Esophagus squamous epithelium (tissue), 4 donors: Measurements from ENCODE around the gene OBSCN.

Source experiments
- CTCF ChIP-seq, 6 experiments: fragments of 450-650 bp in 4 of 6; fragments of 200-600 bp in 2 of 6; sonication (generic) in 2 of 6; IDR thresholded peaks; one replicate each; pipeline ENCODE4 v1.5.1; 2016 to 2019; ENCODE audit warnings: antibody characterized with exemption in 6 of 6, mild to moderate bottlenecking in 4 of 6, moderate library complexity in 4 of 6
- POLR2A ChIP-seq, 4 donors: fragments of 450-650 bp; IDR thresholded peaks; one replicate each; pipeline ENCODE4 v1.6.1; 2017; ENCODE audit warnings: antibody characterized with exemption in 4 of 4, mild to moderate bottlenecking in 4 of 4, moderate library complexity in 3 of 4

DNA sequence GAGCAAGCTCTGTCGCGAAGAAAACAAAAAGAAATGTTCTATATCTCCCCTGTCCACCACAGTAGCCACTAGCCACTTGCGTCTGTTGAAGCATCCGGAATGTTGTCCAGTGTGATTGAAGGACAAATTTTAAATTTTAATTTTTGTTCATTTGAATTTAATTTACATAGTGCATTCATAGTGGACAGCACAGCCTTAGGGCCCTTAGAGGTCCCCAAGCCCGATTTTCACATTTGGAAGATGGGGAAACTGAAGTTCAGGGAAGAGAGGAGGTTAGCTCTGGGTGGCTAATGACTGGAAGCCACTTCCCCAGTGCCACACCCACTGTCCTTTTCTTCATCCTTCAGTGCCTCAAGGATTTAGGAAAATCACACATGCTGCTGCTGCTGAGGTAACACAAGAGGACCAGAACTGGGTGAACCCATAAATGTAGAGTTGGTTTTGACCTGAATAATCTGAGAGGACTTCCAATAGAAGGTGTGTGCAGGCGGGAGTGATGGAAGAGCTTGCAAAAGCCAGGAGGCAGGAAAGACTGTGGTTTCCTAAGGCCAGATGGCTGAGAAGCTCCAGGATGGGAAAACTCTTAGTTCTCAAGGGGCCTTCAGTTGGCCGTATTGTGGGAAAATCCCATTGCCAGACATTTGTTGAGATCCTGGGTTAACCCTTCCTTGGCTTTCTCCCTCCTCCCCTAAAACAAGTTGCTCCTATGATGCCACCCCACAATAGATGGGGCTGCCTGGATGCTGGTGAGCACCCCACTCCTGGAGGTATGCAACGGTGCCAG lies 149.2 kb downstream of the OBSCN start:
- TF ChIP-seq POLR2A (IDR thresholded peaks at IDR 0.05): no peak
- no peak for TF ChIP-seq CTCF (IDR thresholded peaks at IDR 0.05)
